Ascending aorta (tissue), 2 donors: ENCODE data around the gene LIPN. TPM values are rescaled to one million over a fixed set of nuclear protein-coding genes. Genes with fewer than 3 reads are reported as not detected.

Source experiments
- DNase-seq, 2 donors: peaks; one replicate each; pipeline ENCODE4 v3.0.0-alpha.2; 2019; ENCODE audit warnings: low spot score in 2 of 2
- H3K27ac ChIP-seq, 2 donors: fragments of 200-600 bp; sonication (generic); one replicate each; pipeline ENCODE4 v1.5.1; 2016 to 2017; ENCODE audit warnings: mild to moderate bottlenecking in 1 of 2
- H3K27me3 ChIP-seq: fragments of 200-600 bp; sonication (generic); one replicate; pipeline ENCODE4 v1.5.1; 2017
- H3K36me3 ChIP-seq, 2 donors: fragments of 200-600 bp; sonication (generic); one replicate each; pipeline ENCODE4 v1.5.1; 2016
- H3K4me1 ChIP-seq, 2 donors: fragments of 200-600 bp; sonication (generic); one replicate each; pipeline ENCODE4 v1.5.1; 2016 to 2017; ENCODE audit warnings: mild to moderate bottlenecking in 1 of 2
- H3K4me3 ChIP-seq, 2 donors: fragments of 200-600 bp; sonication (generic); one replicate each; pipeline ENCODE4 v1.5.1; 2016 to 2017; ENCODE audit warnings: mild to moderate bottlenecking in 1 of 2
- H3K9me3 ChIP-seq, 2 donors: fragments of 200-600 bp; sonication (generic); one replicate each; pipeline ENCODE4 v1.5.1; 2016
- CTCF ChIP-seq, 3 experiments: fragments of 200-600 bp in 2 of 3; fragments of 450-650 bp in 1 of 3; sonication (generic) in 2 of 3; IDR thresholded peaks; one replicate each; pipeline ENCODE4 v1.5.1; 2016 to 2019; ENCODE audit warnings: antibody characterized with exemption in 3 of 3, mild to moderate bottlenecking in 1 of 3, moderate library complexity in 1 of 3
- intact Hi-C: fragments of 100-400 bp; cut with DNase I; formaldehyde crosslinking; loops from one replicate; pipeline ENCODE4 v1.15.1; 2023
- total RNA-seq: library from RNA; depleted of rRNA; stranded (reverse); fragments of >200 nt; gene quantifications from one replicate; pipeline ENCODE4 v1.1.0, GENCODE V29; 2016

Gene LIPN
- total RNA-seq, result not detected

DNA sequence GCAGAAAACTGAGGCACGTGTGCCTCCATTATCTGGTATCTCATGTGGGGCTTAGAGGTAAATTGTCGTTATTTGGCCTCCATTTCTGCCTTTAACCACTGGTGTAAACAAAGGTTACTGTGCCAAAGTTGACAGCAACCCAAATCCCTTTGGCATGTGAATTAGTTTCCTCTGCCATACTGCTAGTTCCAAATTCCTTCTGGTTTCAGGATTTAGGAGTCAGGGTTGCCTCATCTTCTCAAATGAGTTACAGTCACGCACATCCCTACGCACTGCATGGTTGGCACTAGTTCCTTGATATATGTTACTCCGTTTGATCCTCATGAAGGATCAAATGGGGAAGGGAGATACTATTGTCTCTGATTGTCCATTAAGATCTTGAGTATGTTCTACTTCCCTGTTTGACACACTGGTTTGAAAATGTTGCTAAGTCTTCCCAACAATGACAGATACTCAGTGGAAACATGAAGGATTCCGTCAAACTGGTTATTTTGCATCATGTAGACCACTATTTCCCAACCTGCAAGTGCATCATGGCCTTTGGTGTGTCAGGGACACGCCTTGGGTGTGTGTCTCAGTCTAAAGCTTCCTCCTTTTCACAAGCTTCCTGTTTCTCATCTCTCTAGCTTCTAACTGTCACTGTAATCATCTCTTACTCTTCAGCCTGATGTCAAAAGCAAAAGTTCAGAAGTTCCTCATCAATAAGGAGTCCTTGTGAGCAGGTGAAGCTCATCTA, at the start of gene LIPN:
TSS of gene LIPN (plus strand) at position 655 of the 736 bp plus-strand sequence. CDS start 1,386 bp downstream, outside the sequence.
- no peaks in the 10 kb centered on the region for H3K9me3 ChIP-seq
- intact Hi-C loops, result no loop called here
- no peaks in the 10 kb centered on the region for H3K4me1 ChIP-seq
- H3K27me3 ChIP-seq, result no peaks in the 10 kb centered on the region
- no peak within 1 kb of the TSS for H3K4me3 ChIP-seq
- TF ChIP-seq CTCF (IDR thresholded peaks at IDR 0.05), result no peak
- no peaks in the 10 kb centered on the region for H3K36me3 ChIP-seq
- H3K27ac ChIP-seq, result no peak within 1 kb of the TSS
- DNase-seq, result no peak

- Histone ChIP-seq H3K4me3 (no peak overlapping the region), H3K27ac (no peak overlapping the region), H3K4me1 (no peaks in the 10 kb centered on the region), H3K36me3 (no peaks in the 10 kb centered on the region), H3K9me3 (no peaks in the 10 kb centered on the region), H3K27me3 (no peaks in the 10 kb centered on the region)
- DNase-seq, result no peak
- intact Hi-C loops, result no loop called here
- TF ChIP-seq CTCF (IDR thresholded peaks at IDR 0.05), result no peak
These were observed 44.3 kb upstream of the LIPN start for GRCh38 chr10:88715517-88715916.

- no peak overlapping the region for H3K4me3 ChIP-seq
- no peaks in the 10 kb centered on the region for H3K36me3 ChIP-seq
- no peak for TF ChIP-seq CTCF (IDR thresholded peaks at IDR 0.05)
- no peaks in the 10 kb centered on the region for H3K9me3 ChIP-seq
- H3K27me3 ChIP-seq, result no peaks in the 10 kb centered on the region
- no peak overlapping the region for H3K27ac ChIP-seq
- DNase-seq, result no peak
- H3K4me1 ChIP-seq, result no peaks in the 10 kb centered on the region
- intact Hi-C loops, result no loop called here
These were observed 38.4 kb upstream of the LIPN start for GRCh38 chr10:88721392-88721791.

GRCh38 chr10:88725798-88726197, 34.0 kb upstream of the LIPN start:
- intact Hi-C loops, result no loop called here
- Histone ChIP-seq H3K4me3 (no peak overlapping the region), H3K9me3 (no peaks in the 10 kb centered on the region), H3K4me1 (no peaks in the 10 kb centered on the region), H3K27ac (no peak overlapping the region), H3K27me3 (no peaks in the 10 kb centered on the region), H3K36me3 (no peaks in the 10 kb centered on the region)
- TF ChIP-seq CTCF (IDR thresholded peaks at IDR 0.05), result no peak
- DNase-seq, result no peak

DNA sequence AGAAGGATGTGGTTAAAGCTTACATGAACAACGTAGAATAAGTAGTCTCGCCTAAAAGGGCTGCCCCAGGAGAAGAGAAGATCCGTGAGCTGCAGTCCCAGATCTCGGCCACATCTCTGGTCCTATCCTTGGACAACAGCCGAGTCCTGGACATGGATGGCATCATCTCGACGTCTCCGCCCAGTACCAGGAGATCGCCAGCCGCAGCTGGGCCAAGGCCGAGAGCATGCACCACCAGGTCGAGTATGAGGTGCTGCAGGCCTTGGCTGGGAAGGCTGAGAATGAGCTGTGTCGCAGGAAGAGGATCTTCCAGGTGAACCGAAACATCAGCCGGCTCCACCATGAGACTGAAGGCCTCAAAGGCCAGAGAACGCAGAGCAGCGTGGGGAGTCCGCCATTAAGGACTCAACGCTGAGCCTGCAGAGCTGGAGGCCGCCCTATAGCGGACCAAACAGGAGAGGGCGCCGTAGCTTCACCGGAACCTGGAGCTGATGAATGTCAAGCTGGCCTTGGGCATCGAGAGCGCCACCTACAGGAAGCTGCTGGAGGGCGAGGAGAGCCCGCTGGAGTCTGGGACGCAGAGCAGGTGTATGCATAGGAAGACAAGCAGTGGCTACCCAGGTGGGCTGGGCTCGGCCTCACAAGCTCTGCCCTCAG, 31.6 kb upstream of the LIPN start:
- TF ChIP-seq CTCF (IDR thresholded peaks at IDR 0.05), result no peak
- Histone ChIP-seq H3K4me1 (no peaks in the 10 kb centered on the region), H3K9me3 (no peaks in the 10 kb centered on the region), H3K36me3 (no peaks in the 10 kb centered on the region), H3K27me3 (no peaks in the 10 kb centered on the region), H3K27ac (no peak overlapping the region), H3K4me3 (no peak overlapping the region)
- no peak for DNase-seq
- intact Hi-C loops, result no loop called here
